ENCODE results near the gene NTN4. TPM values are rescaled to one million over a fixed set of nuclear protein-coding genes. Genes with fewer than 3 reads are reported as not detected.
"Not testable (repeated sequence)": the region's sequence is repeated elsewhere in the genome, so short reads cannot be mapped to it uniquely, and the experiment has no call there.

NTN4 gene
- total RNA-seq, 1 experiment from 2014 or later = 68.4 TPM

DNA sequence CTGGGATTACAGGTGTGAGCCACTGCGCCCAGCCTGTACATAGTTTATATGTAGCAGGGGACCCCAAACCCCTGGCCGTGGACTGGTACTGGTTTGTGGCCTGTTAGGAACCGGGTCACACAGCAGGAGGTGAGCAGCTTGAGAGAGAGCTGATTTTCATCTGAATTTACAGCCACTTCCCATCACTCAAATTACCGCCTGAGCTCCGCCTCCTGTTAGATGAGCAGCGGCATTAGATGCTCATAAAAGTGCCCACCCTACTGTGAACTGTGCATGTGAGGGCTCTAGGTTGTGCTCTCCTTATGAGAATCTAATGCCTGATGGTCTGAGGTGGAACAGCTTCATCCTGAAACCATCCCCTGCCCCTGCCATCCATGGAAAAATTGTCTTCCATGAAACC, 119.3 kb downstream of the NTN4 start:
- Mint-ChIP-seq H3K9me3 (ENCODE audit: low read depth, unreplicated experiment) (no peaks in the 10 kb centered on the region), H3K27ac (ENCODE audit: unreplicated experiment) (no peak overlapping the region)
- no TSS peak for BruUV-seq (replicated peaks)

DNA sequence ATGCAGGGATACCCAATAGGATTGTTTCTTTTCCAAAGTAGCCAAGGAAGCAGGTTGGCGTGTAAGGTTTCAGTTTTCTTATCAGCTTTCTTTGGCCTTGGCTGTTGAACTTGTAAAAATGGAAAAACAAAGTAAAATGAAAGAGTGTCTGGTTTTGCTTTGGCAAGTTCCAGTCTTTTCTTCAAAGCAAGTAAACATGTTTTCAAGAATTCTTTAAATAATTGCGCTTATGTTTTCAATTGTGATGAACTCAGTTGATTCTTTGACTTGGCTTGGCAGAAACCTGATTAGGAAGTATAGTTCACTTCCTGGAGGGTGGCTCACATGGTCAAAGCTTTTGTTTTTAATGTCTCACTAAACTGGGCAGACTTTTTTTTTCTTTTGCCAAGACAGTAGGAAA, 127.0 kb downstream of the NTN4 start:
- CTCF ChIA-PET = no interaction called here
- BruUV-seq (replicated peaks) = no TSS peak
- Mint-ChIP-seq H3K27ac (ENCODE audit: unreplicated experiment) (no peak overlapping the region), H3K4me3 (ENCODE audit: low read depth, unreplicated experiment) (no peak overlapping the region), H3K4me1 (ENCODE audit: low read depth, unreplicated experiment) (peaks cover 9% of the 10 kb centered on the region), H3K36me3 (ENCODE audit: insufficient read depth, unreplicated experiment) (peaks cover 7% of the 10 kb centered on the region), H3K27me3 (ENCODE audit: unreplicated experiment) (no peaks in the 10 kb centered on the region), H3K9me3 (ENCODE audit: low read depth, unreplicated experiment) (no peaks in the 10 kb centered on the region)
- intact Hi-C loops (cut with micrococcal nuclease; ENCODE audit: unreplicated experiment) = no loop called here
- no peak for DNase-seq
- TF ChIP-seq, protein P1, sequence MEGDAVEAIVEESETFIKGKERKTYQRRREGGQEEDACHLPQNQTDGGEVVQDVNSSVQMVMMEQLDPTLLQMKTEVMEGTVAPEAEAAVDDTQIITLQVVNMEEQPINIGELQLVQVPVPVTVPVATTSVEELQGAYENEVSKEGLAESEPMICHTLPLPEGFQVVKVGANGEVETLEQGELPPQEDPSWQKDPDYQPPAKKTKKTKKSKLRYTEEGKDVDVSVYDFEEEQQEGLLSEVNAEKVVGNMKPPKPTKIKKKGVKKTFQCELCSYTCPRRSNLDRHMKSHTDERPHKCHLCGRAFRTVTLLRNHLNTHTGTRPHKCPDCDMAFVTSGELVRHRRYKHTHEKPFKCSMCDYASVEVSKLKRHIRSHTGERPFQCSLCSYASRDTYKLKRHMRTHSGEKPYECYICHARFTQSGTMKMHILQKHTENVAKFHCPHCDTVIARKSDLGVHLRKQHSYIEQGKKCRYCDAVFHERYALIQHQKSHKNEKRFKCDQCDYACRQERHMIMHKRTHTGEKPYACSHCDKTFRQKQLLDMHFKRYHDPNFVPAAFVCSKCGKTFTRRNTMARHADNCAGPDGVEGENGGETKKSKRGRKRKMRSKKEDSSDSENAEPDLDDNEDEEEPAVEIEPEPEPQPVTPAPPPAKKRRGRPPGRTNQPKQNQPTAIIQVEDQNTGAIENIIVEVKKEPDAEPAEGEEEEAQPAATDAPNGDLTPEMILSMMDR (IDR thresholded peaks at IDR 0.05; ENCODE audit: unreplicated experiment) = no peak

More for the DNA sequence above, 119.3 kb downstream of the NTN4 start:
- TF ChIP-seq, protein P1 (IDR thresholded peaks at IDR 0.05; ENCODE audit: unreplicated experiment) = no peak
- Mint-ChIP-seq H3K27me3 (ENCODE audit: unreplicated experiment) (no peaks in the 10 kb centered on the region), H3K36me3 (ENCODE audit: insufficient read depth, unreplicated experiment) (no peaks in the 10 kb centered on the region), H3K4me1 (ENCODE audit: low read depth, unreplicated experiment) (peaks cover 24% of the 10 kb centered on the region), H3K4me3 (ENCODE audit: low read depth, unreplicated experiment) (no peak overlapping the region)
- no peak for DNase-seq
- CTCF ChIA-PET = no interaction called here
- intact Hi-C loops (cut with micrococcal nuclease; ENCODE audit: unreplicated experiment) = no loop called here

DNA sequence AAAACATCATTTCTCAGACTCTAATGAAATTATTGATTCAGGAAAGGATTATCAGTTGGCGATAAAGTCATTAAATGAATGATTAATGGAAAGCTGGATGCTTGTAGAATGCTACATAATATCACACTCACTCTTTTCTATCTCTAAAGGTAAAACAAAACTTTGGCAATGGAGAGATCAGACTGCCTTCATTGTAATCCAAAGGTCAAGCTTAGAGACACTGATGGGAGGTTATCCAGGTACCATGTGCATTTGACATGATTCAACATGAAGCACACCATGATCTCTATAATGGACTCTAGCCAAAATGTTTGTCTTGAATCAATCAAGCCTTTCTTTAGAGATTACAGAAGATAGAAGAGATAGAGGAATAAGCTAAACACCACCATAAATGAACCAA, 129.2 kb downstream of the NTN4 start:
- Mint-ChIP-seq H3K27me3 (ENCODE audit: unreplicated experiment) (no peaks in the 10 kb centered on the region), H3K9me3 (ENCODE audit: low read depth, unreplicated experiment) (no peaks in the 10 kb centered on the region), H3K27ac (ENCODE audit: unreplicated experiment) (no peak overlapping the region), H3K4me1 (ENCODE audit: low read depth, unreplicated experiment) (peaks cover 9% of the 10 kb centered on the region), H3K4me3 (ENCODE audit: low read depth, unreplicated experiment) (no peak overlapping the region), H3K36me3 (ENCODE audit: insufficient read depth, unreplicated experiment) (peaks cover 11% of the 10 kb centered on the region)
- CTCF ChIA-PET = interaction anchor here (0.6 to 0.7 kb wide), 3 partner anchors 71 to 1257 kb away, joined by 4 to 6 read pairs (median 4); no protein-coding TSS in a partner anchor
- no TSS peak for BruUV-seq (replicated peaks)
- TF ChIP-seq, protein P1 (IDR thresholded peaks at IDR 0.05; ENCODE audit: unreplicated experiment) = no peak
- DNase-seq = no peak
- intact Hi-C loops (cut with micrococcal nuclease; ENCODE audit: unreplicated experiment) = no loop called here

DNA sequence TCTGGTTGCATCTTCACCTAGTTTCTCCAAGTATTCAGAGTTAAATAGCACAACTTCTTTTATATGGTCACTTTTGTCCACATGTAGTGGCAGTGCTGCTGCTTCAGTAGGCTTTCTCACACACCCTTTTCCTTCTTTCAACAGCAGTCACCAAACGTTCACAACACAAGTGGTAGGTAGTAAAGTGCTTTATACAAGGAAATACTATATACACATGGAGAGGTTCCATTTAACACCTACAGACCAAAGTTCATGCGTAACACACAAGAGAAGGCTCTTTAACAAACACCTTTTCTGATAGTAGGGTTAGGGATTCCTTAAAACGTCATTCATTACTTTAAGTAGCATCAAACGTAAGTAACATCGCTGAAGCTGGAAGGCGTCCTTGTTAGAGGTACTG, 132.2 kb downstream of the NTN4 start:
- no peak overlapping the region for H3K4me3 Mint-ChIP-seq (ENCODE audit: low read depth, unreplicated experiment)
- CTCF ChIA-PET = interaction anchor here (1.0 kb wide), 1 partner anchor 36 kb away, joined by 3 read pairs; no protein-coding TSS in a partner anchor
- peak overlapping the region; percentile 40 for H3K27ac Mint-ChIP-seq (ENCODE audit: unreplicated experiment)
- no peak for DNase-seq
- no TSS peak for BruUV-seq (replicated peaks)
- TF ChIP-seq, protein P1 (IDR thresholded peaks at IDR 0.05; ENCODE audit: unreplicated experiment) = no peak
- intact Hi-C loops (cut with micrococcal nuclease; ENCODE audit: unreplicated experiment) = no loop called here
- peaks cover 30% of the 10 kb centered on the region for H3K36me3 Mint-ChIP-seq (ENCODE audit: insufficient read depth, unreplicated experiment)
- peaks cover 23% of the 10 kb centered on the region for H3K4me1 Mint-ChIP-seq (ENCODE audit: low read depth, unreplicated experiment)
- no peaks in the 10 kb centered on the region for H3K27me3 Mint-ChIP-seq (ENCODE audit: unreplicated experiment)
- H3K9me3 Mint-ChIP-seq (ENCODE audit: low read depth, unreplicated experiment) = peaks cover 3% of the 10 kb centered on the region

DNA sequence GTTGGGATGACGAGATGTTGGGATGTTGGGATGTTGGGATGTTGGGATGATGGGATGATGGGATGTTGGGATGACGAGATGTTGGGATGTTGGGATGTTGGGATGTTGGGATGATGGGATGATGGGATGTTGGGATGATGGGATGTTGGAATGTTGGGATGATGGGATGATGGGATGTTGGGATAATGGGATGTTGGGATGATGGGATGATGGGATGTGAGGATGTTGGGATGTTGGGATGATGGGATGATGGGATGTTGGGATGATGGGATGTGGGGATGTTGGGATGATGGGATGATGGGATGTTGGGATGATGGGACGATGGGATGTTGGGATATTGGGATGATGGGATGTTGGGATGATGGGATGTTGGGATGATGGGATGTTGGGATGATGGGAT, 135.9 kb downstream of the NTN4 start:
- Mint-ChIP-seq H3K27ac (ENCODE audit: unreplicated experiment) (peak overlapping the region; percentile 91), H3K36me3 (ENCODE audit: insufficient read depth, unreplicated experiment) (peaks cover 29% of the 10 kb centered on the region), H3K4me1 (ENCODE audit: low read depth, unreplicated experiment) (peaks cover 35% of the 10 kb centered on the region), H3K4me3 (ENCODE audit: low read depth, unreplicated experiment) (peak overlapping the region; percentile 10)
- intact Hi-C loops (cut with micrococcal nuclease; ENCODE audit: unreplicated experiment) = loop anchor here (1.0 to 5.0 kb wide), 2 partner anchors 21 to 48 kb away; no protein-coding TSS in a partner anchor
- CTCF ChIA-PET = interaction anchor here (0.9 kb wide), 1 partner anchor 21 kb away, joined by 3 read pairs; no protein-coding TSS in a partner anchor
- H3K9me3 Mint-ChIP-seq (ENCODE audit: low read depth, unreplicated experiment); DNase-seq; BruUV-seq (replicated peaks); H3K27me3 Mint-ChIP-seq (ENCODE audit: unreplicated experiment): not testable (repeated sequence)
